ENCODE data around the gene EID2B. TPM values are rescaled to one million over a fixed set of nuclear protein-coding genes. Genes with fewer than 3 reads are reported as not detected.

Gene EID2B
- total and polyA plus RNA-seq, 8 donors, result 2.0 to 5.6 (median 4.6) TPM

- intact Hi-C loops (cut with DNase I), result no loop called here
- TF ChIP-seq, protein P1, sequence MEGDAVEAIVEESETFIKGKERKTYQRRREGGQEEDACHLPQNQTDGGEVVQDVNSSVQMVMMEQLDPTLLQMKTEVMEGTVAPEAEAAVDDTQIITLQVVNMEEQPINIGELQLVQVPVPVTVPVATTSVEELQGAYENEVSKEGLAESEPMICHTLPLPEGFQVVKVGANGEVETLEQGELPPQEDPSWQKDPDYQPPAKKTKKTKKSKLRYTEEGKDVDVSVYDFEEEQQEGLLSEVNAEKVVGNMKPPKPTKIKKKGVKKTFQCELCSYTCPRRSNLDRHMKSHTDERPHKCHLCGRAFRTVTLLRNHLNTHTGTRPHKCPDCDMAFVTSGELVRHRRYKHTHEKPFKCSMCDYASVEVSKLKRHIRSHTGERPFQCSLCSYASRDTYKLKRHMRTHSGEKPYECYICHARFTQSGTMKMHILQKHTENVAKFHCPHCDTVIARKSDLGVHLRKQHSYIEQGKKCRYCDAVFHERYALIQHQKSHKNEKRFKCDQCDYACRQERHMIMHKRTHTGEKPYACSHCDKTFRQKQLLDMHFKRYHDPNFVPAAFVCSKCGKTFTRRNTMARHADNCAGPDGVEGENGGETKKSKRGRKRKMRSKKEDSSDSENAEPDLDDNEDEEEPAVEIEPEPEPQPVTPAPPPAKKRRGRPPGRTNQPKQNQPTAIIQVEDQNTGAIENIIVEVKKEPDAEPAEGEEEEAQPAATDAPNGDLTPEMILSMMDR (IDR thresholded peaks at IDR 0.05), result no peak
- no peak overlapping the region for H3K4me3 ChIP-seq
- H3K9me3 ChIP-seq, result no peaks in the 10 kb centered on the region
- H3K4me1 ChIP-seq, result peaks cover 10 to 26% of the 10 kb centered on the region in 2 donors
- H3K36me3 ChIP-seq, result peaks cover 0 to 47% of the 10 kb centered on the region in 2 donors
- no peaks in the 10 kb centered on the region for H3K27me3 ChIP-seq
- ATAC-seq, result no peak
- H3K27ac ChIP-seq, result no peak overlapping the region
- DNase-seq, result peak in 1 of 4 donors; percentile 26
Observed at GRCh38 chr19:39483141-39483540, 49.5 kb downstream of the EID2B start.

DNA sequence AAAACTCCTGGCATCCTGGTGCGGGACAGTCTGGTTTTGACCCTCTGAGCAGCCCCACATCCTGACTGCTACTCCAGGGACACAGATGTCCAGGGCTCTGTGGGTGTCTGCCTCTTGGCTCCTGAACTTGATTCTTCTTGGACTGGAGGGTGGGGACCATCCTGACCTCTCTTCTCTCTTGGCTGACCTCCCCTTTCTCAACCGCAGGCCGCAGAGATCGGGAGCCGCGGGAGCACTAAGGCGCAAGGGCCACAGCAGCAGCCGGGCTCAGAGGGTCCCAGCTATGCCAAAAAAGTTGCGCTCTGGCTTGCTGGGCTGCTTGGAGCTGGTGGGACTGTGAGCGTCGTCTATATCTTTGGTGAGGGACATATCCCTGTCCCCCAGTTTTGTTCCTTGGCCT is 51.0 kb downstream of the EID2B start:
- Histone ChIP-seq H3K27me3 (no peaks in the 10 kb centered on the region), H3K27ac (no peak overlapping the region), H3K36me3 (peaks cover 0 to 42% of the 10 kb centered on the region in 2 donors), H3K9me3 (no peaks in the 10 kb centered on the region), H3K4me1 (peaks cover 10 to 26% of the 10 kb centered on the region in 2 donors), H3K4me3 (peak overlapping the region; percentile 92 to 94)
- intact Hi-C loops (cut with DNase I), result no loop called here
- TF ChIP-seq, protein P1 (IDR thresholded peaks at IDR 0.05), result no peak
- DNase-seq, result peak in 1 of 4 donors; percentile 54
- no peak for ATAC-seq

DNA sequence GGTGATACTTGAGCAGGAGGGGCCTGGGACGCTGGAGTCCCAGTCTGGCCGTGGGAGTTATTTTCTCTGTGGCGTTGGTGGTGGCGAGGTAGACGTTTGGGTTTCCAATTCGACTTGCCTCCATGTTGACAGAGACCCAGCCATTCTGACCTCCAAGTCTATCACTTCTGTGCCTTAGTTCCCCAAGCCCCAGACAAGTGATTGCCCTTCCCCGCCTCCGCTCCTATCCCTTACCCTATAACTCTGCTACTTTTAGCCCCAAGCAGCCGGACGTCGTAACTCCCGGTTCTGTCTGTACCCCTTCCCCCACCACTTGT is 51.5 kb downstream of the EID2B start:
- Histone ChIP-seq H3K4me3 (peak overlapping the region; percentile 92 to 94), H3K9me3 (no peaks in the 10 kb centered on the region), H3K27ac (peak overlapping the region in 1 of 2 donors; percentile 84), H3K4me1 (peaks cover 10 to 26% of the 10 kb centered on the region in 2 donors), H3K27me3 (no peaks in the 10 kb centered on the region), H3K36me3 (peaks cover 0 to 40% of the 10 kb centered on the region in 2 donors)
- TF ChIP-seq, protein P1 (IDR thresholded peaks at IDR 0.05), result no peak
- intact Hi-C loops (cut with DNase I), result no loop called here
- DNase-seq (no peak), ATAC-seq (no peak)

Other genes with a start within 250 kb of the EID2B start
- not detected for gene IFNL1, start 236.4 kb downstream of the EID2B start, total RNA-seq
- not detected for gene IFNL1, start 236.4 kb downstream of the EID2B start, polyA plus RNA-seq (ENCODE audit: insufficient read length in 6 of 6)
- 1 to 10 TPM; 1.0 to 2.3 TPM for gene LRFN1, start 212.0 kb downstream of the EID2B start, total RNA-seq
- gene LRFN1, start 212.0 kb downstream of the EID2B start, polyA plus RNA-seq (ENCODE audit: insufficient read length in 6 of 6), result 1 to 10 TPM; 1.2 to 2.9 (median 1.9) TPM
- gene GMFG, start 196.8 kb downstream of the EID2B start, total RNA-seq, result 100 to 1,000 TPM in 1 of 2 donors, 10 to 100 TPM in 1; 53.8 to 136 TPM
- 10 to 100 TPM; 46.1 to 59.4 (median 51.6) TPM for gene GMFG, start 196.8 kb downstream of the EID2B start, polyA plus RNA-seq (ENCODE audit: insufficient read length in 6 of 6)
- gene SAMD4B, start 190.4 kb downstream of the EID2B start, total RNA-seq, result 10 to 100 TPM; 74.1 to 77.0 TPM
- gene SAMD4B, start 190.4 kb downstream of the EID2B start, polyA plus RNA-seq (ENCODE audit: insufficient read length in 6 of 6), result 100 to 1,000 TPM in 5 of 6 donors, 10 to 100 TPM in 1; 92.2 to 127 (median 111) TPM
- gene PAF1, start 141.7 kb downstream of the EID2B start, total RNA-seq, result 10 to 100 TPM; 31.0 to 36.1 TPM
- gene PAF1, start 141.7 kb downstream of the EID2B start, polyA plus RNA-seq (ENCODE audit: insufficient read length in 6 of 6), result 10 to 100 TPM; 57.5 to 70.4 (median 67.0) TPM
- gene MED29, start 141.5 kb downstream of the EID2B start, total RNA-seq, result 10 to 100 TPM; 29.7 to 32.7 TPM
- 10 to 100 TPM; 28.7 to 43.4 (median 34.3) TPM for gene MED29, start 141.5 kb downstream of the EID2B start, polyA plus RNA-seq (ENCODE audit: insufficient read length in 6 of 6)
- gene ZFP36, start 126.0 kb downstream of the EID2B start, total RNA-seq, result 100 to 1,000 TPM; 165 to 172 TPM
- 100 to 1,000 TPM in 2 of 6 donors, 10 to 100 TPM in 4; 25.4 to 295 (median 91.4) TPM for gene ZFP36, start 126.0 kb downstream of the EID2B start, polyA plus RNA-seq (ENCODE audit: insufficient read length in 6 of 6)
- 10 to 100 TPM; 39.5 to 50.8 TPM for gene PLEKHG2, start 120.2 kb downstream of the EID2B start, total RNA-seq
- 100 to 1,000 TPM in 3 of 6 donors, 10 to 100 TPM in 3; 80.0 to 118 (median 96.4) TPM for gene PLEKHG2, start 120.2 kb downstream of the EID2B start, polyA plus RNA-seq (ENCODE audit: insufficient read length in 6 of 6)
- 1,000 to 10,000 TPM; 1,507 to 1,549 TPM for gene RPS16, start 96.9 kb downstream of the EID2B start, total RNA-seq
- gene RPS16, start 96.9 kb downstream of the EID2B start, polyA plus RNA-seq (ENCODE audit: insufficient read length in 6 of 6), result 1,000 to 10,000 TPM; 1,386 to 1,755 (median 1,492) TPM
- gene SUPT5H, start 87.3 kb downstream of the EID2B start, total RNA-seq, result 100 to 1,000 TPM in 1 of 2 donors, 10 to 100 TPM in 1; 93.6 to 102 TPM
- 100 to 1,000 TPM; 118 to 152 (median 140) TPM for gene SUPT5H, start 87.3 kb downstream of the EID2B start, polyA plus RNA-seq (ENCODE audit: insufficient read length in 6 of 6)
- gene TIMM50, start 52.0 kb downstream of the EID2B start, total RNA-seq, result 10 to 100 TPM; 46.0 to 60.3 TPM
- 10 to 100 TPM; 59.0 to 76.0 (median 71.7) TPM for gene TIMM50, start 52.0 kb downstream of the EID2B start, polyA plus RNA-seq (ENCODE audit: insufficient read length in 6 of 6)
- gene DLL3, start 33.9 kb downstream of the EID2B start, total RNA-seq, result under 1 TPM in 1 of 2 donors, not detected in 1; 0.12 TPM
- gene DLL3, start 33.9 kb downstream of the EID2B start, polyA plus RNA-seq (ENCODE audit: insufficient read length in 6 of 6), result under 1 TPM; 0.13 to 0.80 (median 0.32) TPM
- gene SELENOV, start 17.7 kb downstream of the EID2B start, total RNA-seq, result not detected
- under 1 TPM; 0.18 to 0.64 (median 0.34) TPM for gene SELENOV, start 17.7 kb downstream of the EID2B start, polyA plus RNA-seq (ENCODE audit: insufficient read length in 6 of 6)
- gene EID2, start 7.3 kb upstream of the EID2B start, total RNA-seq, result 10 to 100 TPM; 16.6 to 16.8 TPM
- 10 to 100 TPM; 12.7 to 18.3 (median 15.0) TPM for gene EID2, start 7.3 kb upstream of the EID2B start, polyA plus RNA-seq (ENCODE audit: insufficient read length in 6 of 6)
- not detected for gene LGALS13, start 69.7 kb upstream of the EID2B start, total RNA-seq
- not detected for gene LGALS13, start 69.7 kb upstream of the EID2B start, polyA plus RNA-seq (ENCODE audit: insufficient read length in 6 of 6)
- gene LGALS16, start 123.1 kb upstream of the EID2B start, total RNA-seq, result not detected
- not detected for gene LGALS16, start 123.1 kb upstream of the EID2B start, polyA plus RNA-seq (ENCODE audit: insufficient read length in 6 of 6)
- not detected for gene LGALS14, start 171.6 kb upstream of the EID2B start, total RNA-seq
- under 1 TPM in 1 of 6 donors, not detected in 5; 0.31 TPM for gene LGALS14, start 171.6 kb upstream of the EID2B start, polyA plus RNA-seq (ENCODE audit: insufficient read length in 6 of 6)
- gene CLC, start 205.2 kb upstream of the EID2B start, total RNA-seq, result not detected
- gene CLC, start 205.2 kb upstream of the EID2B start, polyA plus RNA-seq (ENCODE audit: insufficient read length in 6 of 6), result 1 to 10 TPM; 1.3 to 2.8 (median 2.0) TPM
- not detected for gene LEUTX, start 246.0 kb upstream of the EID2B start, total RNA-seq
- gene LEUTX, start 246.0 kb upstream of the EID2B start, polyA plus RNA-seq (ENCODE audit: insufficient read length in 6 of 6), result not detected